C4-2B (cell line): Measurements from ENCODE around the gene EPHB3.

Experiments
- CTCF ChIP-seq: fragments of 450-650 bp; conservative IDR thresholded peaks from 2 replicates; pipeline ENCODE4 v1.5.1; 2017; ENCODE audit warnings: mild to moderate bottlenecking
- ZFX ChIP-seq: fragments of 450-650 bp; IDR thresholded peaks from 2 replicates; pipeline ENCODE4 v1.6.1; 2017

- TF ChIP-seq CTCF (no peak), ZFX (no peak)
Observed at GRCh38 chr3:184631472-184631861, 69.9 kb downstream of the EPHB3 start.
